SU-DHL-6 (cell line): ENCODE results near the gene STARD3.

ENCODE experiments used
- H2AFZ ChIP-seq: fragments of 200-600 bp; sonication (generic); 2 replicates; pipeline ENCODE4 v1.6.1; 2014; ENCODE audit warnings: low read depth, mild to moderate bottlenecking, moderate library complexity, mixed read lengths, antibody characterized with exemption, low read length; ENCODE audit not compliant: severe bottlenecking
- H3F3A ChIP-seq: fragments of 200-600 bp; shearing (Covaris generic); 2 replicates; pipeline ENCODE4 v1.6.0; 2016; ENCODE audit warnings: antibody characterized with exemption, mild to moderate bottlenecking; ENCODE audit not compliant: insufficient read depth
- H3K27ac ChIP-seq: fragments of 200-600 bp; sonication (generic); 2 replicates; pipeline ENCODE4 v1.5.1; 2016; ENCODE audit warnings: low read depth, mild to moderate bottlenecking, low read length, moderate library complexity, mixed read lengths
- H3K27me3 ChIP-seq: fragments of 200-600 bp; sonication (generic), shearing (Covaris generic); 2 replicates; pipeline ENCODE4 v1.6.0; 2014; ENCODE audit warnings: mild to moderate bottlenecking, low read length
- H3K36me3 ChIP-seq: fragments of 200-600 bp; sonication (generic); 2 replicates; pipeline ENCODE4 v1.6.1; 2014; ENCODE audit warnings: mild to moderate bottlenecking, low read length, mixed read lengths
- H3K4me2 ChIP-seq: fragments of 300-600, 200-600 bp; shearing (Covaris generic), sonication (generic); 2 replicates; pipeline ENCODE4 v1.6.0; 2014; ENCODE audit warnings: low read length, low read depth, mild to moderate bottlenecking; ENCODE audit not compliant: poor library complexity, severe bottlenecking
- H3K4me3 ChIP-seq: fragments of 200-600 bp; sonication (generic); 2 replicates; pipeline ENCODE4 v1.5.1; 2014; ENCODE audit warnings: antibody characterized with exemption, low read length, mild to moderate bottlenecking, mixed read lengths; ENCODE audit not compliant: insufficient read depth, poor library complexity, severe bottlenecking
- H3K79me2 ChIP-seq: fragments of 200-600 bp; sonication (generic); 2 replicates; pipeline ENCODE4 v1.6.1; 2014; ENCODE audit warnings: mild to moderate bottlenecking, low read length, moderate library complexity; ENCODE audit not compliant: insufficient read depth
- H3K9ac ChIP-seq: fragments of 200-600 bp; sonication (generic); 2 replicates; pipeline ENCODE4 v1.7.0; 2014; ENCODE audit warnings: mild to moderate bottlenecking, low read length
- H3K9me2 ChIP-seq: fragments of 200-600 bp; sonication (generic); replicated peaks from 2 replicates; pipeline ENCODE4 v1.6.1; 2014; ENCODE audit warnings: low read length; ENCODE audit not compliant: insufficient read depth
- H3K9me3 ChIP-seq: fragments of 200-600 bp; sonication (generic); 2 replicates; pipeline ENCODE4 v1.6.1; 2014; ENCODE audit warnings: low read length, mixed read lengths; ENCODE audit not compliant: insufficient read depth
- H4K20me1 ChIP-seq: fragments of 200-600 bp; sonication (generic); 2 replicates; pipeline ENCODE4 v1.6.1; 2014; ENCODE audit warnings: low read depth, mild to moderate bottlenecking, antibody characterized with exemption, low read length, moderate library complexity, mixed read lengths
- EZH2phosphoT487 ChIP-seq: fragments of 200-600 bp; sonication (generic), shearing (Covaris generic); conservative IDR thresholded peaks from 2 replicates; pipeline ENCODE4 v1.6.1; 2018; ENCODE audit warnings: mild to moderate bottlenecking, antibody characterized with exemption, low read length, moderate library complexity, mixed read lengths
- TF ChIP-seq, protein P1 (sequence below): fragments of 200-600 bp; sonication (generic); IDR thresholded peaks from one replicate; pipeline ENCODE4 v1.5.1; 2017; ENCODE audit warnings: antibody characterized with exemption, mild to moderate bottlenecking, low read length, moderate library complexity; ENCODE audit not compliant: insufficient read depth, poor library complexity, severe bottlenecking

Gene STARD3

DNA sequence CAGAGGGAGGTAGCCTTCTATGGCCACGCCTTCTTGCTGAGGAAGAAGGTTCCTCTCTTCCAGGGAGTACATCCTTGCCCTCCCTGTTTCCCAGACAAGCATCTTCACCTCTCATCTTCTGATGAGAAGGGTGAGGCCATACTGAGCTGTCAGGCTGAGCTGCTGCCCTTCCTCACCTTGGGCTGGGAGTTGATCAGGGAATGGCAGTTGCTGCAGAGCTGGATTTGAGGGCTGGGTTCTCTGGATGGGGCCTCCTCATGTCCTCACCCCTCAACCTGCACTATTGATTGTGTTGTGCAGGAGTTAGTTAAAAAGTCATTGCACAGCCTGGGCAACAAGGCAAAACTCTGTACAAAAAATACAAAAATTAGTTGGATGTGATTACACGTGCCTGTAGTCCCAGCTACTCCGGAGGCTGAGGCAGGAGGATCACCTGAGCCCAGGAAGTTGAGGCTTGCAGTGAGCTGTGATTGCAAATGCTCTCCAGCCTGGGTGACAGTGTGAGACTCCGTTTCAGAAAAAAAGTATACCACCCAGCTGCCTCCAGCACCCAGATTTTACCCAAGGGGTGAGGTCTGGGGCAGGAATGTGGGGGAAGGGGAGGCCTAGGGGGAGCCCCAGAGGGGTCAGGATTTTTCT lies 65.0 kb downstream of the STARD3 start:
- Histone ChIP-seq H3K9me3 (no peaks in the 10 kb centered on the region), H3K79me2 (no peaks in the 10 kb centered on the region), H3K36me3 (no peaks in the 10 kb centered on the region), H3K27me3 (no peaks in the 10 kb centered on the region), H4K20me1 (no peaks in the 10 kb centered on the region), H2AFZ (no peak overlapping the region), H3K4me3 (no peak overlapping the region), H3K27ac (no peak overlapping the region), H3F3A (no peaks in the 10 kb centered on the region), H3K9ac (no peak overlapping the region), H3K4me2 (no peak overlapping the region), H3K9me2 (no peaks in the 10 kb centered on the region)
- TF ChIP-seq EZH2phosphoT487 = no peak
- TF ChIP-seq, protein P1, sequence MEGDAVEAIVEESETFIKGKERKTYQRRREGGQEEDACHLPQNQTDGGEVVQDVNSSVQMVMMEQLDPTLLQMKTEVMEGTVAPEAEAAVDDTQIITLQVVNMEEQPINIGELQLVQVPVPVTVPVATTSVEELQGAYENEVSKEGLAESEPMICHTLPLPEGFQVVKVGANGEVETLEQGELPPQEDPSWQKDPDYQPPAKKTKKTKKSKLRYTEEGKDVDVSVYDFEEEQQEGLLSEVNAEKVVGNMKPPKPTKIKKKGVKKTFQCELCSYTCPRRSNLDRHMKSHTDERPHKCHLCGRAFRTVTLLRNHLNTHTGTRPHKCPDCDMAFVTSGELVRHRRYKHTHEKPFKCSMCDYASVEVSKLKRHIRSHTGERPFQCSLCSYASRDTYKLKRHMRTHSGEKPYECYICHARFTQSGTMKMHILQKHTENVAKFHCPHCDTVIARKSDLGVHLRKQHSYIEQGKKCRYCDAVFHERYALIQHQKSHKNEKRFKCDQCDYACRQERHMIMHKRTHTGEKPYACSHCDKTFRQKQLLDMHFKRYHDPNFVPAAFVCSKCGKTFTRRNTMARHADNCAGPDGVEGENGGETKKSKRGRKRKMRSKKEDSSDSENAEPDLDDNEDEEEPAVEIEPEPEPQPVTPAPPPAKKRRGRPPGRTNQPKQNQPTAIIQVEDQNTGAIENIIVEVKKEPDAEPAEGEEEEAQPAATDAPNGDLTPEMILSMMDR = no peak

DNA sequence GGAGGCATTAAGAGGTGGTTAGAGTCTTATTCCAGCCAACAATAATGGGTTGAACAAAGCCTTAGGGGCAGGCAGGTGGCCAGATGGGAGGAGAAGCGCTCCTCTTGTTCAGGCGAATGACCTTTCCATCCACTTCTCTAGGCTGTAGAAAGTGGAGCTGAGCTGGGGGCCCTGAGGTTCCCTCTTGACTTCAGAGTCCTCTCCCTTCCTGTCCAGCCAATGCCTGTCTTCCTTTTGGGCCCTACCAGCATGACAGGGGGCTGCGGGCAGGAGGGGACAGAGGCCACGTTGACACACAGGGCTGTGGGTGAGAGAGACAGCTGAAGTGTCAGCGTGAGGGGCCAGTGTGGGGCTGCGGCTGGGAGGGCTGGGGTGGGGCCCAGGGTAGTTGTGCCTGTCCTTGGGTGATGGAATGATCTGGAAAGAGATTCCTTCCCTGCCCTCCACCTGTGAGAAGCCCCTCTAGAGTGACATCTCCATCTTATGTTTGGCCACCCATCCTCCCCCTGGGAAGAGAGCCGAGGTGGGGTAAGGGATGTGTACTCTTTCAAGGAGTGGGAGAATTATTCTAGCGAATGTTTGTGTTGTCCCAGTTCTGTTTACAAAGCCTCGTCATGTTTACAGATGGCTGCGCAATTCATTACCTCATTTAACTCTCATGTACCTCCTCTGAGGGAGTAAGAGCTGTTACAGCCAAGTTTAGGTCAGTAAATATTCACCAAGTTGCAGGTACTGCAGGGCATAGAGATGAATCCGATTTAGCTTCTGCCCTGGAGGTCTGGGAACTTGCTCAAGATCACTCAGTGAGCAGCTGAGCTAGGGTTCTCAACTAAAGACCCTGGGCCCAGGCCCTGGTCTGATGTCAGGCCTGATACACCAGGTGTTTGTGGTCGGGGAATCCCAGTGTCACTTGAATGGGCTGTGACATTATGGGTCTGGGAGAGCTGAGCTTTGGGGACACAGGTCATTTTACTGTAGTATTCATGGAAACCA lies 66.3 kb downstream of the STARD3 start:
- Histone ChIP-seq H3K4me3 (no peak overlapping the region), H3K27me3 (no peaks in the 10 kb centered on the region), H3K4me2 (no peak overlapping the region), H3K9me2 (no peaks in the 10 kb centered on the region), H2AFZ (no peak overlapping the region), H4K20me1 (no peaks in the 10 kb centered on the region), H3K27ac (no peak overlapping the region), H3K36me3 (no peaks in the 10 kb centered on the region), H3K79me2 (no peaks in the 10 kb centered on the region), H3K9me3 (no peaks in the 10 kb centered on the region), H3K9ac (no peak overlapping the region), H3F3A (no peaks in the 10 kb centered on the region)
- TF ChIP-seq, protein P1 = no peak
- no peak for TF ChIP-seq EZH2phosphoT487

DNA sequence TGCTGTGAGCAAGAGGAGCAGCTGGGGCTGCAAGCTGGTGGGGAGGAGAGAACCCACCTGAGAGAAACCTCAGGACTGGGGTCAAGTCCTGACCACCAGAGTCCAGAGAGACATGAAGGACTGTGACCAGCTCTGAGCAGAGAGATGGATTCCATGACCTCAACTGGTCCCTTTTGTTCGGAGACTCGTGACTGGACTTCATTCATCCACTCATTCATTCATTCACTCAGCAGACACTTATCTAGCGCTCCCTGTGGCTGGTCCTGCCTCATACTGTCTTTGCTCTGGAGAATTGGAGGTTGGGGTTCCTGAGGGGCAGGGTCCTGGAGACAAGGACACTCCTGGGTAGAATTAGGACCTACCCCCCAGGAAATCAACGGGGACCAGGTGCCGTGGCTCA lies 67.0 kb downstream of the STARD3 start:
- Histone ChIP-seq H3K79me2 (no peaks in the 10 kb centered on the region), H2AFZ (no peak overlapping the region), H4K20me1 (no peaks in the 10 kb centered on the region), H3K9me3 (no peaks in the 10 kb centered on the region), H3K36me3 (no peaks in the 10 kb centered on the region), H3K4me2 (no peak overlapping the region), H3F3A (no peaks in the 10 kb centered on the region), H3K4me3 (no peak overlapping the region), H3K27me3 (no peaks in the 10 kb centered on the region), H3K9ac (no peak overlapping the region), H3K9me2 (no peaks in the 10 kb centered on the region), H3K27ac (no peak overlapping the region)
- TF ChIP-seq, protein P1 = no peak
- no peak for TF ChIP-seq EZH2phosphoT487
